PC-3 (cell line): ENCODE results near the gene CD6. TPM values are rescaled to one million over a fixed set of nuclear protein-coding genes. Genes with fewer than 3 reads are reported as not detected.

Experiments used
- ATAC-seq: fragments of 200-7000 bp; cut with Tn5 transposase; 2 replicates; pipeline ENCODE4 v1.9.1; 2020; ENCODE audit warnings: mild to moderate bottlenecking, moderate library complexity
- BruUV-seq: library from RNA; stranded (reverse); fragments of 400-500 nt; replicated peaks from 2 replicates; lab custom pipeline; 2021; lab: Mats Ljungman, UMichigan
- CTCF ChIA-PET: fragments of 300-600 bp; sonication (Branson Sonifier 250); formaldehyde crosslinking; loops from one replicate; lab custom pipeline; 2022; ENCODE audit warnings: antibody characterized with exemption; lab: Charles Lee
- POLR2A ChIA-PET: fragments of 300-600 bp; sonication (Branson Sonifier 250); formaldehyde crosslinking; loops from one replicate; lab custom pipeline; 2022; ENCODE audit warnings: antibody characterized with exemption; ENCODE audit not compliant: unreplicated experiment; lab: Charles Lee
- DNase-seq: peaks from one replicate; pipeline ENCODE4 v3.0.0-alpha.2; 2015
- H2AFZ ChIP-seq: fragments of 300-600 bp; sonication (generic); 2 replicates; pipeline ENCODE4 v1.6.0; 2016; ENCODE audit warnings: antibody characterized with exemption, low read length
- H3F3A ChIP-seq: fragments of 300-600 bp; sonication (generic); one replicate; pipeline ENCODE4 v1.6.0; 2017; ENCODE audit warnings: antibody characterized with exemption, low read length, control low read depth, mild to moderate bottlenecking; ENCODE audit not compliant: unreplicated experiment
- H3K27ac ChIP-seq: fragments of 300-600 bp; sonication (generic); 2 replicates; pipeline ENCODE4 v1.5.1; 2016; ENCODE audit warnings: mild to moderate bottlenecking, low read length
- H3K27me3 ChIP-seq: fragments of 300-600 bp; sonication (generic); 2 replicates; pipeline ENCODE4 v1.6.1; 2016; ENCODE audit warnings: low read length, mixed read lengths
- H3K36me3 ChIP-seq: fragments of 300-600 bp; sonication (generic); 2 replicates; pipeline ENCODE4 v1.6.1; 2016; ENCODE audit warnings: low read depth, mixed run types, low read length, mixed read lengths
- H3K4me1 ChIP-seq: fragments of 300-600 bp; sonication (generic); 2 replicates; pipeline ENCODE4 v1.5.1; 2016; ENCODE audit warnings: low read length; ENCODE audit not compliant: insufficient read depth
- H3K4me2 ChIP-seq: fragments of 300-600 bp; sonication (generic); 2 replicates; pipeline ENCODE4 v1.6.0; 2016; ENCODE audit warnings: low read length
- H3K4me3 ChIP-seq: fragments of 300-600 bp; sonication (generic); 2 replicates; pipeline ENCODE4 v1.5.1; 2016; ENCODE audit warnings: mild to moderate bottlenecking, low read length, mixed read lengths
- H3K79me2 ChIP-seq: fragments of 300-600 bp; sonication (generic); 2 replicates; pipeline ENCODE4 v1.6.1; 2017; ENCODE audit warnings: low read length, mixed read lengths
- H3K9ac ChIP-seq: fragments of 300-600 bp; sonication (generic); 2 replicates; pipeline ENCODE4 v1.6.0; 2016; ENCODE audit warnings: mild to moderate bottlenecking, low read length
- H3K9me2 ChIP-seq: fragments of 300-600 bp; sonication (generic); replicated peaks from 2 replicates; pipeline ENCODE4 v1.6.1; 2016; ENCODE audit warnings: mixed run types, low read length, mixed read lengths
- H3K9me3 ChIP-seq: fragments of 300-600 bp; sonication (generic); 2 replicates; pipeline ENCODE4 v1.6.1; 2016; ENCODE audit warnings: low read length, mixed read lengths
- H4K20me1 ChIP-seq: fragments of 300-600 bp; sonication (generic); 2 replicates; pipeline ENCODE4 v1.6.1; 2016; ENCODE audit warnings: low read length, mixed read lengths
- EZH2 ChIP-seq: fragments of 300-600 bp; sonication (generic); IDR thresholded peaks from one replicate; pipeline ENCODE4 v1.6.1; 2017; ENCODE audit warnings: antibody characterized with exemption, mild to moderate bottlenecking, low read length; ENCODE audit not compliant: unreplicated experiment
- EZH2phosphoT487 ChIP-seq: fragments of 300-600 bp; sonication (generic); IDR thresholded peaks from 2 replicates; pipeline ENCODE4 v1.6.1; 2018; ENCODE audit warnings: mild to moderate bottlenecking, antibody characterized with exemption, low read length, borderline replicate concordance
- intact Hi-C: fragments of 100-400 bp; cut with micrococcal nuclease; formaldehyde crosslinking; loops from 2 replicates; pipeline ENCODE4 v1.9.0; 2023
- total RNA-seq: library from RNA; depleted of rRNA; stranded (reverse); fragments of >200 nt; gene quantifications from 2 replicates; pipeline ENCODE4 v1.2.3, GENCODE V29; 2014
- TF ChIP-seq, protein P1 (sequence below): fragments of 300-600 bp; sonication (generic); conservative IDR thresholded peaks from 2 replicates; pipeline ENCODE4 v1.5.1; 2017; ENCODE audit warnings: antibody characterized with exemption, low read depth, mild to moderate bottlenecking, low read length

The CD6 gene
- total RNA-seq, 1 experiment from 2014 or later: not detected

DNA sequence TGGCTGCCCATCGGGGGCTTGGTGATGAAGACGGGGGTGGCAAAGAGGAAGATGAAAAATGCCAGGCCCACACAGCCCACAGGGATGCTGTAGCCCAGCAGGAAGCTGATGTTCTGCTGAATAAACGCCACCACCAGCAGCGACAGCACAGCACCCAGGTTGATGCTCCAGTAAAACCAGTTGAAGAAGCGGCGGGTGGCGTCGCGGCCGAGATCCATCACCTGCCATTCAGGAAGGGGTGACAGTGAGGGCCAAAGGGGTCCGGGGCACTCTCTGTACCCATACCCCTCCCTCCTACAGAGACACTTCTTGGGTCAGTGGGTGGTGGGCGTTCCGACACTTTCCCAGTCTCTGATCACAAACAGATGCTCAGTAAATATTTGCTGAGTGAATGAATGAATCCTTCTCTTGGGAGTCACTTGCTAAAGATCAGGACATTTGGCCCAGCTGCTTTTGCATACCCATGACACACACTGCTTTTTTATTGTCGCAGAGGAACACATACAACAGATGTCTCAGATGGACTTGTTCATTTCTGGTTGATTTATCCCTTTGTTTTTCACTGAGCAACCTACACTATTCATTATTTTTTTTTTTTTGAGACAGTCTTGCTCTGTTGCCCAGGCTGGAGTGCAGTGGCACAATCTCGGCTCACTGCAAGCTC, 24.7 kb upstream of the CD6 start:
- ATAC-seq (no peak), DNase-seq (no peak)
- BruUV-seq: no TSS peak
- no peak overlapping the region for H2AFZ ChIP-seq
- TF ChIP-seq, protein P1, sequence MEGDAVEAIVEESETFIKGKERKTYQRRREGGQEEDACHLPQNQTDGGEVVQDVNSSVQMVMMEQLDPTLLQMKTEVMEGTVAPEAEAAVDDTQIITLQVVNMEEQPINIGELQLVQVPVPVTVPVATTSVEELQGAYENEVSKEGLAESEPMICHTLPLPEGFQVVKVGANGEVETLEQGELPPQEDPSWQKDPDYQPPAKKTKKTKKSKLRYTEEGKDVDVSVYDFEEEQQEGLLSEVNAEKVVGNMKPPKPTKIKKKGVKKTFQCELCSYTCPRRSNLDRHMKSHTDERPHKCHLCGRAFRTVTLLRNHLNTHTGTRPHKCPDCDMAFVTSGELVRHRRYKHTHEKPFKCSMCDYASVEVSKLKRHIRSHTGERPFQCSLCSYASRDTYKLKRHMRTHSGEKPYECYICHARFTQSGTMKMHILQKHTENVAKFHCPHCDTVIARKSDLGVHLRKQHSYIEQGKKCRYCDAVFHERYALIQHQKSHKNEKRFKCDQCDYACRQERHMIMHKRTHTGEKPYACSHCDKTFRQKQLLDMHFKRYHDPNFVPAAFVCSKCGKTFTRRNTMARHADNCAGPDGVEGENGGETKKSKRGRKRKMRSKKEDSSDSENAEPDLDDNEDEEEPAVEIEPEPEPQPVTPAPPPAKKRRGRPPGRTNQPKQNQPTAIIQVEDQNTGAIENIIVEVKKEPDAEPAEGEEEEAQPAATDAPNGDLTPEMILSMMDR: no peak
- no peak for TF ChIP-seq EZH2phosphoT487
- no peak for TF ChIP-seq EZH2
- H3K27ac ChIP-seq: no peak overlapping the region
- intact Hi-C loops: no loop called here
- no peak overlapping the region for H3K4me2 ChIP-seq
- POLR2A ChIA-PET: no interaction called here
- no peaks in the 10 kb centered on the region for H3F3A ChIP-seq
- CTCF ChIA-PET: no interaction called here
- no peaks in the 10 kb centered on the region for H3K79me2 ChIP-seq
- no peaks in the 10 kb centered on the region for H3K9me2 ChIP-seq
- H3K9ac ChIP-seq: no peak overlapping the region
- H3K4me1 ChIP-seq: peaks cover 6% of the 10 kb centered on the region; the same call in 1 of the 2 replicates
- H4K20me1 ChIP-seq: no peaks in the 10 kb centered on the region
- H3K27me3 ChIP-seq: no peaks in the 10 kb centered on the region
- H3K4me3 ChIP-seq: no peak overlapping the region
- H3K36me3 ChIP-seq: no peaks in the 10 kb centered on the region
- no peaks in the 10 kb centered on the region for H3K9me3 ChIP-seq

GRCh38 chr11:60947700-60948099, 23.8 kb upstream of the CD6 start:
- Histone ChIP-seq H3F3A (no peaks in the 10 kb centered on the region), H3K27ac (no peak overlapping the region), H3K9me2 (no peaks in the 10 kb centered on the region), H3K27me3 (no peaks in the 10 kb centered on the region), H3K9ac (no peak overlapping the region), H3K4me3 (no peak overlapping the region), H2AFZ (no peak overlapping the region), H3K9me3 (no peaks in the 10 kb centered on the region), H3K4me1 (peaks cover 6% of the 10 kb centered on the region; the same call in 1 of the 2 replicates), H3K4me2 (no peak overlapping the region), H3K36me3 (no peaks in the 10 kb centered on the region), H3K79me2 (no peaks in the 10 kb centered on the region), H4K20me1 (no peaks in the 10 kb centered on the region)
- ChIA-PET CTCF (no interaction called here), POLR2A (no interaction called here)
- DNase-seq (no peak), ATAC-seq (no peak)
- BruUV-seq: no TSS peak
- TF ChIP-seq EZH2 (no peak), EZH2phosphoT487 (no peak)
- TF ChIP-seq, protein P1: no peak
- intact Hi-C loops: no loop called here

- ChIA-PET POLR2A (no interaction called here), CTCF (no interaction called here)
- no peaks in the 10 kb centered on the region for H3K36me3 ChIP-seq
- no peaks in the 10 kb centered on the region for H3K9me3 ChIP-seq
- DNase-seq (no peak), ATAC-seq (no peak)
- H4K20me1 ChIP-seq: no peaks in the 10 kb centered on the region
- no peaks in the 10 kb centered on the region for H3K79me2 ChIP-seq
- H3K4me1 ChIP-seq: 0 out of 2 replicates have a peak, but pooled peaks cover 4% of the 10 kb centered on the region
- no peaks in the 10 kb centered on the region for H3F3A ChIP-seq
- intact Hi-C loops: no loop called here
- H3K4me2 ChIP-seq: no peak overlapping the region
- no peaks in the 10 kb centered on the region for H3K9me2 ChIP-seq
- no TSS peak for BruUV-seq
- no peak overlapping the region for H3K27ac ChIP-seq
- no peak overlapping the region for H3K9ac ChIP-seq
- H3K4me3 ChIP-seq: no peak overlapping the region
- TF ChIP-seq, protein P1: no peak
- TF ChIP-seq EZH2 (no peak), EZH2phosphoT487 (no peak)
- no peaks in the 10 kb centered on the region for H3K27me3 ChIP-seq
- no peak overlapping the region for H2AFZ ChIP-seq
Measured at GRCh38 chr11:60948250-60948649, 23.2 kb upstream of the CD6 start.
